GM12865 (cell line): ENCODE measurements around the gene RNF215.
"Not testable (repeated sequence)": the region's sequence is repeated elsewhere in the genome, so short reads cannot be mapped to it uniquely, and the experiment has no call there.

Experiments
- DNase-seq: peaks from one replicate; pipeline ENCODE4 v3.0.0; 2010; ENCODE audit warnings: low read depth
- H3K4me3 ChIP-seq: 2 replicates; pipeline ENCODE4 v1.5.1; 2011; ENCODE audit warnings: mild to moderate bottlenecking, low read depth, low read length, control low read depth
- CTCF ChIP-seq: IDR thresholded peaks from 2 replicates; pipeline ENCODE4 v1.5.1; 2011; ENCODE audit warnings: low read length, control low read depth, low read depth, inconsistent platforms; ENCODE audit not compliant: insufficient read depth; ENCODE audit errors: missing control alignments

Gene RNF215

GRCh38 chr22:30413001-30413400, 25.8 kb upstream of the RNF215 start:
- no peak for TF ChIP-seq CTCF

GRCh38 chr22:30411780-30412179, 24.6 kb upstream of the RNF215 start:
- no peak for TF ChIP-seq CTCF
- no peak for DNase-seq
- H3K4me3 ChIP-seq: no peak overlapping the region

More at GRCh38 chr22:30413001-30413400, 25.8 kb upstream of the RNF215 start:
- DNase-seq: no peak
- no peak overlapping the region for H3K4me3 ChIP-seq

- no peak for TF ChIP-seq CTCF
- H3K4me3 ChIP-seq: no peak overlapping the region
- no peak for DNase-seq
These were observed 21.3 kb upstream of the RNF215 start for GRCh38 chr22:30408388-30409102.

GRCh38 chr22:30406400-30406799, 19.2 kb upstream of the RNF215 start:
- TF ChIP-seq CTCF: no peak
- DNase-seq: no peak
- no peak overlapping the region for H3K4me3 ChIP-seq

GRCh38 chr22:30405731-30406130, 18.5 kb upstream of the RNF215 start:
- no peak overlapping the region for H3K4me3 ChIP-seq
- no peak for DNase-seq
- no peak for TF ChIP-seq CTCF

GRCh38 chr22:30404307-30404706, 17.1 kb upstream of the RNF215 start:
- DNase-seq: no peak
- H3K4me3 ChIP-seq: no peak overlapping the region
- no peak for TF ChIP-seq CTCF

GRCh38 chr22:30402766-30403104, 15.5 kb upstream of the RNF215 start:
- H3K4me3 ChIP-seq, DNase-seq: not testable (repeated sequence)
